ENCODE data around the gene HSPA14. TPM values are rescaled to one million over a fixed set of nuclear protein-coding genes. Genes with fewer than 3 reads are reported as not detected.

HSPA14 gene
- total and polyA plus RNA-seq, 2 of the 4 experiments (the other 2 are of a cell fraction), result 10.3 to 11.8 TPM

DNA sequence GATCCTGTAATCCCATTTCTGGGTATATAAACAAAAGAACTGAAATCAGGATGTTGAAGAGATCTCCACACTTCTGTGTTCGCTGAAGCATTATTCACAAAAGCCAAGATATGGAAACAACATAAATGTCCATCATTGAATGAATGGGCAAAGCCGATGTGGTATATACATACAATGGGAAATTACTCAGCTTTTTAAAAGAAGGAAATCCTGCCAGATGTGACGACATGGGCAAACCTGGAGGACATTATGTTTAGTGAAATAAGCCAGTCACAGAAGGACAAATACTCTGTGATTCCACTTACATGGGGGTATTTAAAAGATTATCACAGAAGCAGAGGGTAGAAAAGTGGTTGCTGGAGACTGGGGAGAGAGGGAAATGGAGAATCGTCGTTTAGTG, 39.5 kb upstream of the HSPA14 start:
- WGBS, 2 experiments (ENCODE audit: extremely low coverage in 2 of 2, insufficient read length in 1 of 2), result no CpG with 5 or more reads among the region's 5 CpGs
- dilution Hi-C loops (cut with HindIII; ENCODE audit: low sequenced_read_pairs, unreplicated experiment), result no loop called here
- Histone ChIP-seq H4K8ac (ENCODE audit: low read depth in 2 of 2, low read length in 2 of 2) (no peak overlapping the region), H3K9me3 (ENCODE audit: control insufficient read depth, insufficient read depth, low read length) (no peaks in the 10 kb centered on the region), H3K56ac (ENCODE audit: extremely low read depth, insufficient read depth, low read length) (no peak overlapping the region), H3K23ac (ENCODE audit: low read depth, low read length) (no peak overlapping the region), H4K91ac (ENCODE audit: insufficient read depth, low read depth, low read length) (no peak overlapping the region), H4K5ac (ENCODE audit: low read depth, low read length) (no peak overlapping the region), H3K4me3 (ENCODE audit: insufficient read depth, low read depth, low read length) (no peak overlapping the region), H2AFZ (replicated peaks; ENCODE audit: low read length, poor library complexity) (no peak overlapping the region), H3K9ac (ENCODE audit: low read depth, low read length) (no peak overlapping the region), H3K27me3 (ENCODE audit: control insufficient read depth, insufficient read depth, low read length) (peaks cover 18% of the 10 kb centered on the region), H2AK5ac (ENCODE audit: low read depth, low read length) (no peak overlapping the region), H3K4me2 (ENCODE audit: low read depth, low read length) (no peak overlapping the region), H4K20me1 (ENCODE audit: insufficient read depth, low read length) (no peaks in the 10 kb centered on the region), H2BK120ac (ENCODE audit: low read depth, low read length) (no peak overlapping the region), H3K14ac (replicated peaks; ENCODE audit: low read depth, low read length) (no peak overlapping the region), H3K36me3 (ENCODE audit: control insufficient read depth, insufficient read depth, low read length) (no peaks in the 10 kb centered on the region), H2BK15ac (ENCODE audit: low read depth, low read length) (no peak overlapping the region), H2BK5ac (ENCODE audit: low read depth, low read length, poor library complexity, severe bottlenecking) (no peak overlapping the region), H3K79me1 (ENCODE audit: low read depth in 1 of 2, low read length in 2 of 2) (no peaks in the 10 kb centered on the region), H3K9me1 (ENCODE audit: insufficient read depth, low read length) (no peaks in the 10 kb centered on the region), H2BK20ac (ENCODE audit: low read depth, low read length) (no peak overlapping the region), H3K27ac (ENCODE audit: insufficient read depth, low read length) (no peak overlapping the region), H3K4me1 (ENCODE audit: control insufficient read depth, insufficient read depth, low read length) (no peaks in the 10 kb centered on the region), H3K18ac (ENCODE audit: low read depth, low read length) (no peak overlapping the region), H2AK9ac (replicated peaks; ENCODE audit: low read depth, low read length, poor library complexity) (no peak overlapping the region), H3K4ac (ENCODE audit: low read depth, low read length) (no peak overlapping the region)
- intact Hi-C loops (cut with micrococcal nuclease), result no loop called here
- in situ Hi-C loops (cut with MboI; ENCODE audit: low sequenced_read_pairs), result no loop called here
- ChIA-PET CTCF (no interaction called here), POLR2A (ENCODE audit: unreplicated experiment) (no interaction called here)
- TF ChIP-seq, protein P1, sequence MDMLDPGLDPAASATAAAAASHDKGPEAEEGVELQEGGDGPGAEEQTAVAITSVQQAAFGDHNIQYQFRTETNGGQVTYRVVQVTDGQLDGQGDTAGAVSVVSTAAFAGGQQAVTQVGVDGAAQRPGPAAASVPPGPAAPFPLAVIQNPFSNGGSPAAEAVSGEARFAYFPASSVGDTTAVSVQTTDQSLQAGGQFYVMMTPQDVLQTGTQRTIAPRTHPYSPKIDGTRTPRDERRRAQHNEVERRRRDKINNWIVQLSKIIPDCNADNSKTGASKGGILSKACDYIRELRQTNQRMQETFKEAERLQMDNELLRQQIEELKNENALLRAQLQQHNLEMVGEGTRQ (IDR thresholded peaks at IDR 0.05; ENCODE audit: low read depth, low read length), result no peak
- TF ChIP-seq MAFK (IDR thresholded peaks at IDR 0.05; ENCODE audit: low read depth, low read length), result no peak
- DNase-seq, result no peak
- ATAC-seq (ENCODE audit: low read depth), result no peak
- no TSS peak for BruUV-seq (replicated peaks)
